ENCODE measurements around the gene CCDC188.

The CCDC188 gene

DNA sequence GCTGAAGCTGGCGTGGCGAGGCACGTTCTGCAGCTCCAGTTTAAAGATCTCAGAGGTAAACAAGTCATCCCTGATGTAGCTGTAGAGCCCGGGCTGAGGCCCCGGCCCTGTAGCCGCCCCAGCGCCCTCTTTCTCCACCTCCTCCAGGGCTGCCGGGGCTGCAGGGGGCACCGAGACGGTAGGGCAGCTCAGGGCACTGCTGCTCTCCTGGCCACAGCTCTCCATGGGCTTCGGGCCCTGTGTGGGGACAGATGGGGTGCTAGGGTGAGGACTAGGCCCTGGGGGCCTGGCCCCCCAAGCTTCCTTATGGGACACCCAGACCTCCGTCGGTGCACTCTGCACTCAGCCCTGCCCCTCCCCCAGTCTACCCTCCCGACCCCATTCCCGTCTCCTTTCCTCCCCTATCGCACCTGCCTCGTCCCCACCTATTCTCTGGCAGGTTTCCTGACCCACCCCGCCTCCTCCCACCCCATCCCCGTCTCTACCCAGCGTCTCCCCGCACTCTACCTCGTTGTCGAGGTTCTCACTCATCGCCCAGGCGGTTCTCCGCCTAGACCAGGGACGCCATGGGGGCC is 34.4 kb downstream of the CCDC188 start:
- no peak for DNase-seq

DNA sequence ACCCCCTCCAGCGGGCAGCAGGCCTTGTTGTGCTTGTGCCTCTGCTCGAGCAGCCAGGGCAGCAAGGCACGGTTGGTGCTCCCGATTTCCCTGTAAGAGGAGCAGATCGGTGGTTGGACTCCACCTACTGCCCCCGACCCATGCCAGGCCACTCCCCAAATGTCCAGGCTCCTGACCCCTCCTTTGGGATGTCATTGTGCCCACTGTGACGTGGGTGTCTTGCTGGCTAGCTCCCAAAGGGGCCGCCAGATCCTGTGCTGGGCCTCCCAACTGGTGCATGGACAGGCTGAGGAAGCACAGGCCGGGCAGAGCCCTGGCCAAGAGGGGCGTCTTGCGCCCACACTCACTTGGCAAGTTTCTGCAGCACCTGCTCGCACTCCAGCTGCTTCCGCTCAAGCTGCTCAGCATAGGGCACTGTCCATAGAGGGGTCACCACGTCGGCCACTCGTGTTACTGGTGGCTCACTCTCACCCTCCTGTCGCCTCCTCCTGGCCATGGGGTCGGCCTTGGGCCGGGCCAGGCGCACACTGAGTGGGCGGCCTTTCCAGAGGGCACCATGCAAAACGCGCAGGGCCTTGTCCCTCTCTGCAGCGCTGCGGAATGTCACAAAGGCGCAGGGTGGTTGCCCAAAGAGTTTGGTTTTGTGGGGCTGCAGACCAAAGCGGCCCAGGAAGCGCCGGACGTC is 35.0 kb downstream of the CCDC188 start, which contains the start of gene RANBP1:
Gene RANBP1 (plus strand): TSS at position 414 of the 685 bp plus-strand sequence. CDS start 81 bp downstream, at position 495.
- no peak for DNase-seq

DNA sequence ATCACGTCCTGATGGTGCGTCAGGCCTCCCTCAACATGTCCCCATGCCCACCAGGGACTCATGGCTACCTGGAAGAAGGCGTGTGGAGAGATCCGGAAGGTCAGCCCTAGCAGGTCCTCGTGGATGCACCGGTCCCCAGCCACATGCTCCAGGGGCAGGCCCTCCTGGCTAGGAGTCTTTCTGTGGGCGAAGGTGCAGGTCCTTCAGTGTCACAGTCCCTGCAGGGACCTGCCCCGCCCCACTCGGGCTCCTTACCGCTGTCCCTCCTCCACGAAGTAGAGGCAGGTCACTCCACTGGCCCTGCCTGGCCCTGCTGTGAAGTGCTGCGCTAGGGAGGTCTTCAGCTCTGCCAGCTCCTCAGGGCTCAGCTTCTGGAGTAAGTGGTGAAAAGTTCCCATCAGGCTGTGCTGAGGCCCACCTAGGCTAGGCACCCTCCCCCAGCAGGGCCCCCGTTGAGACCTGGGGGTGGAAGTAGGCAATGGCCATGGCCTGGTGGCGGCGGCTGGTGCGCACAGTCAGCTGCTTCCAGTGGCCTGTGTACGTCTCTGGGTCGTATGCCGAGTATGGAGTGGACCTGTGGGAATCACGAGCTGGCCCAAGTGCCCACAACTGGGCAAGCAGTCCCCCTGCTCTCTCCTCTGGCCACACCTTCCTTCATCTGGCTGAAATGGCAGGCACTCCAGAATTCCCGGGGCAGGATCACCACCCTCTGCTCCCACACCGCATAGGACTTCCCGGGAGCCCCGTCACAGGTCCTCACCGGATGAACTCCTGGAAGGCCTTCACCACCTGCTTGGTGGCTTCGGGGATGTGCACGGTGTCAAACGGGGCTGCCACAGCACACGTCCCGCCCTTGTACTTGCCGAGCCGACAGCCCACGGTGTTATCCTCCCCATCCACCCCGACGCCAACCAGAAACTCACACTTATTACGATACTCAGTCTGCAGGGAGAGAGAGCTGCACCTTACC is 36.1 kb downstream of the CCDC188 start:
- no peak for DNase-seq

DNA sequence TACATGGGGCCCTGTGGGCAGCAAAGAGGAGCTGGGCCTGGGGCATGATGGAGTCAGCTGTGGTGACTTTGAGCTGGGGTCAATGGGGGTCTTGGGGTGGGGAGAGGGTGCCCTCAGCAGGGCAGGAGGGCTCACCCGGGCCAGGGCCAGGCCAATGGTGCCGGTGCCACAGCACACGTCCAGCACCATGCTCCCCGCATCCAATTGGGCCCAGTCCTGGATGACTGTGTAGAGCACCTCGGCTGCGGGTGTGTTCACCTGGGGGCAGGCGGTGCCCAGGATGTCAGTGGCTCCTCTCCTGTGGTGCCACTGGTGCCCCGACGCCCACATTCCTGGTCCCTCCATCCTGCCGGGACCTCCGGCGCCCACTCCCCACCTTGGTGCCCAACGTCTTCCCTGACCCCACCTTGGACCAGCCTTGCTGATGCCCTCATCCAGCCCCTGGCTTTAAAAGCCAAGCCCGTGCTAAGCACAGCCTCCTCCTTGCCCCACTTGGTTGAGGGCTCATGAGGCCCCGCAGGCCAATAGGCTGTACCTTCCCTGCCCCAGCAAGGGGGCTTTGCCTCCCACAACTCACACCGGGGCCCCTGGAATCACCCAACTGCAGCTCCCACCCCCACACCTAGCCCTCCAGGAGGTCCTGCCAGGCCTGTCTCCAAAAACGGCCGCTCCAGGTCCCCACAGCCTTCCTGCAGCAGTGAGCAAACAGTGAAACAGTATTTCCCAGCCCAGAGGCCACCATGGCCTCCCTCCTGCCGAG is 37.1 kb downstream of the CCDC188 start:
- no peak for DNase-seq

DNA sequence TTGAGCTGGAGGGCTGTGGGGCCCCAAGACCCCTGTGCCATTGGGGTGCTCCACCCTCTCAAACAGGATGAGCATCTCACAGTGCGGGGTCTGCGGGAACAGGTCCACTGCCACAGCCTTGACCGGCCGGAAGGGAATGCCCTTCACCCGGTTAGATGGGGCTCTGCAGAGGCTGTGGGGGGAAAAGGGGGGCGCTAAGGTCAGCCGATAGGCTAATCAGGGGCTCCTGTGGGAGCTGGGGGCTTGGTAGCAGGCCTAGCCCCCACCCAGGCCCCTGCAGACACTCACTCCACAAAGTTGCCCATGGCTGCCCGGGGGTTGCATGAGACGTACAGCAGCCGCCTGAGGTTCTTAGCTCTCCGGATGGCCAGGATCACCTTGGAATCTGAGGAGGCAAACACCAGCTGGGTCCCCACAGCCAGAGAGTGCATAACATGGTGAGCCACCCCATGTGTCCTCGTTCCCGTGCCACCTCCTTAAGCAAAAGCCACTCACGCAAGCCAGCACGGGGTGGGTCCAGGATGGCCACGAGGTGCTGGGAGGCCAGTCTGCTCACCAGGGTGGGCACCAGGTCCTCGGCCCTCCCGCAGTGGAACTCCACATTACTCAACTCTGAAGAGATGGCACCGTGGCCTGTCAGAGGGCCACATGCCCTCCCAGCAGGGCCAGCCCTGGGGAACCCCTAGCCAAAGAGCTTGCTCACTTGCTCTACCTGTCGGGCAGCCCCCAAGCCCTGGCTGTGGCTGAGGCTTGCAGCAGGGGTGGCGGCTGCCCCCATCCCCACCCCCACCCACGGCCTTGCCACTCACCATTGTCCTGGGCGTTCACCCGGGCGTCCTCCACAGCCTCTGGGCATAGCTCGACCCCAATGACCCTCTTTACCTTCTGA is 38.0 kb downstream of the CCDC188 start:
- DNase-seq = no peak

DNA sequence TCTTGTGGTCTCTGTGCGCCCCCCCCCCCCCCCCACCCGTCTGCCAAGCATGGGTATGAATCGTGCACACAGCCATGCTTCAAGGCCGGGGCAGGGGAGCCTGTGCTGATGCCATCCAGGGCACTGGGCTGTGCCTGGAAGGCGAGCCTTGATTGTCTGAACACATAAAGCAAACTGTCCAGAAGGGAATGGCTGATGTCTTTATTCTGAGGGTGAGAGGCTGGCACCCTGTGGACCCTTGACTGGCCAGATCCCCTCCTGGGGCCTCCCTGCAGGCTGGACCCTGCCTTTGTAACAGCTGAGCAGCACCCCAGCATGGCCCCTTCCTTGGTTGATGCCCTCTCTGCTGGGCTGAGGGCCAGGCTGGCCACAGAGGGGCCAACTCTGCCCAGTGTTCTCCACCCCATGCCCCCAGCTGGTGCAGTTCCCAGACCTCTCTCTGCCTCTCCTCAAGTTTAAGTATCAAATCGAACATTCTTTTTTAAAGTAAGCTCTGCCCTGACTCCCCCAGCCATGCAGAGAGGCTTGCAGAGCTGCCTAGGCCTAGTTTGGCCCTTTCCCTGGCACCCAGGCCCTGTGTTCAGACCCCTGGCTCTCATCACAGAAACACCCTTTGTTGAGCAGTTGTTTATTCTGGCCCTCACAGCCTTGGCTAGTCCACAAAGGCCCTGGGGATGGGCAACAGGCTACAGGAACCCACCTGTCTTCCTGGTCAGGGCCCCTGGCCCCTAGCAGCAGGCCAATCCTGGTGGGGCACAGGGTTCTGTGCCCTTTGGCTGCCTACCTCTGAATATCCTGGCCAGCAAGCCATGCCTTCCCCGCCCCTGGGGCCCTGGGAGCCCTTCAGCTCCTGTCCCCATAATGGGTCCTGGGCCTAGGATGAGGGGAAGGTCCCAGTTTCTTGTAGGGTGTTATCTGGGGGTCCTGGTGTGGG is 38.9 kb downstream of the CCDC188 start:
- no peak for DNase-seq

DNA sequence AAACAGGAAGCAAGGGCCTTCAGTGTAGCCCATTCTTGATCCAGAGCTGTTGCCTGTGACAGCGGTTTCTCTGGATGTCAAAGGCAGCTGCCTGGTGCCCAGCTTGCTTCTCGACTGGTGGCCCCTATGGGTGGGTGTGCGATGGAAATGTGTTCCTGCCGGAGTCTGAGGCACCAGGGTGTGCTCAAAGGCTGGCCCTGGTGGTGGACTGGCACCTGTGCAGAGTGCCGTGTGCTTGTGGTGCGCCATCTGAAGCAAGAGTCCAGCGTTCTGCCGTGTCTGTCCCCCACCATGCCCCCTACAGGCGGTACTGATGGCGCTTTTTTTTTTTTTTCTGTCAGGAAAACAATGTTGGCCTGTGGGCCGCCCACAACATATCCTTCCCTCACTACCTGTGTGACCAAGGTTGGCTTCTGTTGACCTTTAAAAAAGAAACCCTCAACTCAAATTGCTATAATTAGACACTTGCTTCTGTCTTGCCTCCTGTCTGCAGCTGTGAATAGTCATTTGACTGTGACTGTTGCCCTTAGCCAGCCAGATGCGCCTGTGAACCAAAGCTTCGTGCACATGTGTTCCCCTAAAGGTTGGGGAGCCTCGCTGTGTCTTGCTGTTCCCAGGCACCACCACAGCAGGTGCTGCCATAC is 39.7 kb downstream of the CCDC188 start:
- no peak for DNase-seq

DNA sequence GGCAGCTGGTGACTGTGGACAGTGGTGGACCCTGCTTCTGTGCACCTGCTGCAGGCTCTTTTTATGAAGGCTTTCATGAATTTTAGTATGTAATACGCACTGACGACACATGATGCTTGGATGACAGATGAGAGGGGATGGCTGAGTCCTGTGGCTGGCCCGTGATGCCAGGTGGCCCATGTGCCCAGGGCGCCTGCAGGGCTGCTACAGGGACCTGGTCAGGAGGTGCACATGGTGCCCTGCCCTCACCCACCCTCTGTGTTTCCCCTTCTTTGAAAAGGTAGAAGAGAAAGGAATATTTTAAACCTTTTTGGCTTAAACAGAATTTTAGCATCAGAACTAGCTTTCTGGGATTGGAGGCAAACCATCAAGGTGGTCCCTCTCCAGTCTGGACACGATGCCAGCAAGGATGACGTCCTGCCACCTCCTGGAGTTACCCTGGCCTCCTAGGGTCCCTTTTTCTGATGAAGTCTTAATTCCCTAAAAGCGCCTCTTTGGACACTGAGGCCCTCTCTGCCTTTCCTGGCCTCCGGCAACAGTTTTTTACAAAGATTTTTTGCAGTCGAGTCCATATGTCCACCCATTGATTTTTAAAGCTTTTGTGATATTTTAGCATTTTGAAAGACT is 40.4 kb downstream of the CCDC188 start:
- no peak for DNase-seq

DNA sequence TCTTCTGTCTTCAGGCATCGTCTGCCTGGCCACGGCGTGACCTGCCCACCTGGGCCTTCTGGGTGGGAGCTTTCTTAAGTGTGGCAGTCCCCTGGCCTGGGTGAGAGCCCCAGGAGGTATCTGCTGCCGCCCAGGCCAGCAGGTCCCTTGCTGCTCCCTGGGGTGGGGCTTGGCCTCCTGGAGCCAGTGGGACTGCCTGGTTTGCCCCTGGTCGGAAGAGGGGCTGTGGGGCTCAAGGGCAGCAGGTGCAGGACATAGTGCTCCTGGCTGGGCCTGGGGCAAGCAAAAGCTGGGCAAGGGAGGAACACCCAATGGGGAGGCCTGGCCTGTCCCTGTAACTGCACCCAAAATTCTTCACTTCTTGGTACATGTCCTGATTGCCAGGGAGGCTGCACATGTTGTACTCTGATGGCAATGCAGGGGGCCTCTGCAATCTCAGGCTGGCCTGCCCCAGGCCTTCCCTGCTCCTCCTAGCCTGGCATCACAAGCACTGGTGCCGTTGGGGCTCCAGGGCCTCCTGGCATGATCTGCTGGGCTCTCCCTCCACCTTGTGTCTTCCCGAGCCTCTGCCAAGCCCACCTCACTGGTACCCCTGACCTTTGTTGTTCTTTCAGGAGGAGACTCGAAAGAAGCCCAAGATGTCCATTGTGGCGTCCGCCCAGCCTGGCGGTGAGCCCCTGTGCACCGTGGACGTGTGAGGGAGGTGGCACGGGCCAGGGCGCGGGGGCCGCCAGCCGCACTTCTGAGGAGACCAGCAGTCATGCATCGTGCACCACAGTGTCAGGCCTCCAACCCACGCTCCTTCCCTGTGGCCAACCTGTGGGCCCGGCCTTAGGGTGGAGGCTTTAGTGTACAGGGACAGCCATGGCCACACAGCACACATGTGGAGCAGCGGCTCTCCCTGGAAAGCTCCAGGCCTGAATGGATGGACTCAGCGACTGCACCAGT is 41.2 kb downstream of the CCDC188 start:
- no peak for DNase-seq

DNA sequence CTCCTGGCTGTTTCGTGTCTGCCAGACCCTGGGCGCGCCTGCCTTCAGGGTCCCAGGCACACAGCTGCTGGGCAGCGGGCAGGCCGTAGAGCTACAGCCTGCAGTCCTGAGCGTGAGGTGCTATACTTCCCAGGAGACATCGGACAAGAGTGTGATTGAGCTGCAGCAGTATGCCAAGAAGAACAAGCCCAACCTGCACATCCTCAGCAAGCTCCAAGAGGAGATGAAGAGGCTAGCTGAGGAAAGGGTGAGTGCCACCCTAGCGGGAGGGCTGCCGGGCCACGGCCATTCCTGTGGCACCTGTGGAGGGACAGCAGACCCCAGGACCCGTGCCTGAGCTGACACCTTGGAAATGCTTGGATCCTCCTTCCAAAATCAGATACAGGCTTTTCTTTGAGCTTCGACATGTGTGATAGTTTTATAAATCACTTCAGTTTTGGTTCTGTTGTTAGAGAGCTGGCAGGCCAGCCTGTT is 42.1 kb downstream of the CCDC188 start:
- DNase-seq = no peak

DNA sequence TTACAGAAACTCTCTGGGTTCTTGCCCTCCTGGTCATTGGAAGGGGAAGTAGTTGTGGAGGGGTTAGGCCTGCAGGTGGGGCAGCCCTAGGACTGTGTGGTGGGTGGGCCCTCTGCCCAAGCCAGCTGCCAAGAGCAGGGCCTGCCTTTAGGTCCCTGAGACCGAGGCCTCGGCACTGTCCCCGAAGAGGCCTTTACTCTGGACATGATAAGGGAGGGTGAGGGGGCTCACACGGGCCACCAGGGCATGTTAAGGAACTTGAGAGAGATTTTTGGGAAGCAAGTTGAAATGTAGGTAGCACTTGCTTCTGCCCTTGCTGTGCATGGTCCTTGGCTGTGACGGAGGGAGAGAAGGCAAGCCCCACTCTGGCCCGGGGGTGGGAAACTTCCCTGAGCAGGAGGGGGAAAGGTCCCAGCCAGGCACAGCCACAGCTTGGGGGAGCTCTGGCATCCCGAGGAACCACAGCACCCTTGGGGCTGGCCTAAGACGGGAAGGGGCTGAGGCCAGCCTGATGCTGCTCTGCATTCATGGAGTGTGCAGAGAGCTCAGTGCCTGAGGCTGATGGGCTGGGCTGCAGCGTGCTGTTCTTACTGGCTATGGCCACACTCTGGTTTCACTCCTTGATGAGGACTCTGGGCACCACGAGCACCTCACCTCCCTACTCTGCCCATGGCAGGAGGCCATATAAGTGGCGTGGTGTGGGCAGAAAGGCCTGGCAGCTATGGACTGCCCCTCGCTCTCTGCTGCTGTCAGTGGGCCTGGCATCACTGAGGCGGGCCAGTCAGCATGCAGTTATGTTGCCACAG is 42.7 kb downstream of the CCDC188 start:
- DNase-seq = no peak

DNA sequence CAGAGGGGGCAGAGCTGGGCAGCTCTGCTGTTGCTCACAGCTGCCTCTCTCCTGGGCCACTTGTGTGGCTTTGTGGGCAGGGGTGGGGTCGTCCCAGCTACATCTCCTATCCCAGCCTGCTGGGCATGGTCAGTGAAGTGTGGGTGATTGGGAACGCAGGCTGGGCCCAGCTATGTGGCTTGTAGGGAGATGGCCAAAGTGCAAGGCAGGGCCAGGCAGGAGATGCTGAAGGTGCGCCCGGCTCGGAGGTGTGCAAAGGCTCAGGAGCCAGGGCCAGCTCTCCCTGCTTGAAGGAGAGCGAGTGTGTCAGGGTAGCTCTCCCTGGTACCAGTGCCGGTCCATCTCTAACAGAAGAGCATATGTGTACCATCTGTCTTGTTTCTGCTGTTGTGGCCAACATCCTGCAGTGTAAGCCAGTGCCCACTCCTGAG is 43.4 kb downstream of the CCDC188 start:
- DNase-seq = no peak

DNA sequence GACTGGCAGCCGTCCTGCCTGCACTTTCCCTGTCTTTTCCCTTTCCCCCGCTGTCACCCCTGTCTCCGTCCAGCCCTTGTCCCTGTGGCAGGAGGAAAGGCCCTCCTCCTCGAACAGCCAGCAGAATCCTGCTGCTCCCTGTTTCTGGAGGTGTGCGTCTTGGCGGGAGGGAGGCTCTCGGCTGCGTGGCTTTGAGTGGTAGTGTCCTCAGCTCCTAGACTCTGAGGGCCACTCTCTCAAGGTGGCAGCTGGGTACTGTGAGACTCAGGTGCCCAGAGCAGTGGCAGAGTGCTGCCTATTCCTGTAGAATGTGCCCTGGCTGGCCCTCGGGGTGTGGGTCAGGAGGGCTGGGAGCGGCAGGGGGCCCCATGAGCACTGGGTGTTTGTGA is 44.0 kb downstream of the CCDC188 start:
- no peak for DNase-seq

DNA sequence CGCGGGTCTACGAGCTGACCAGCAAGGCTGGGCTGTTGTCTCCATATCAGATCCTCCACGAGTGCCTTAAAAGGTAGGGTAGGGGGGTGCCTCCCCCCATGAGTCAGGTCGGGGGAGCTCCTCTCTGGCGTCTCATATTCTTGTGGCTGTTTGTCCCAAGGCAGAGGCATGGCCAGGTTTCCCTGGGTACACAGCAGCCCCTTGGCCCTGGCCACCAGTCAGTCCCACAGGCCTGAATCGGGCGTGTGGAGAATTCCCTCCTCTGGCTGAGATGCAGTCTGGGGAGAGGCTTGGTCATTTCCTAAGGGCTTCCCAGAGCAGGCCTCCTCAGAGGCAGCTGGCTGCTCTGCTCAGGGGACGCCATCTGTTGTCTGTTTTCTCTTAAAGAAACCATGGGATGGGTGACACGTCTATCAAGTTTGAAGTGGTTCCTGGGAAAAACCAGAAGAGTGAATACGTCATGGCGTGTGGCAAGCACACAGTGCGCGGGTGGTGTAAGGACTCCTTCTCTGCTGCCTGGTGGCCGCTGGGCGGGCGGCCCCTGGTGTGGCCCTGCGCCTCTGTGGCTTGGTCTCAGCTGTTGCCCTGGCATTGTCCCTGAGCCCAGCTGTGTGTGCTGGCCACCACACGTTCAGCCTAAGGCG is 44.5 kb downstream of the CCDC188 start:
- DNase-seq = no peak

DNA sequence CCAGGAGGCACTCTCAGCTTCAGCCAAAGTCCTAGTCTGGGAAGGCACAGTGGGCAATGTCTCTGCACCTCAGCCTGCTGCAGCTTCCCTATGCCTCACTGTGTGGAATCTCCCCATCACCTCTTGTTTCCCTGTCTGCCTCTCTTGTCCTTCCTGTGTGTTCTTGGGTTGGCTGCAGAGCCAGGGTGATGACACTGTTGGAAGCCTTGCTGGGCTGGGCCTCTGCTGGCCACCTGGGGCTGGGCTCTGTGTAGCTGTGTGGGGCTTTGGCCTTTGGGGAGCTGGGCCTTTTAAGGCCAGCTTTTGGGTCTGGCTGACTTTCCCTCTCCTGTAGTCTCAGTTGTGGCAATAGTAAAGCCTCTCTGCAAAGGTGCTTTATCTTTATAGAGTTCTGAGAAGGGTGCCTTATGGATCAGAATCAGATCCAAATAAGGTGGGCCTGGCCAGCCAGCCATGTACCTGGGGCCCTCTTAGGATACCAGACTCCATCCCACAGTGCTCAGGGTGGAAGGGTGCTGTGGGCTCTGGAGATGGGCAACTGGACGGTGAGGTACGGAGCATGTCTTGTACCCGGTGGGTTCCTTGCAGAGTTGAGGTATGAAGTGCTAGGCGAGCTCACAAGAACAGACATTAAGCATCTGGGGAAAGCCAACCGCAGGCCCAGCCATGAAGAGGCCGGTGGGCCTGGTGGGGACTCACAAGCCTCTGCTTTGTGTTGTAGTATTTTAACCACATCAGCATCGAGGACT is 45.2 kb downstream of the CCDC188 start:
- no peak for DNase-seq

DNA sequence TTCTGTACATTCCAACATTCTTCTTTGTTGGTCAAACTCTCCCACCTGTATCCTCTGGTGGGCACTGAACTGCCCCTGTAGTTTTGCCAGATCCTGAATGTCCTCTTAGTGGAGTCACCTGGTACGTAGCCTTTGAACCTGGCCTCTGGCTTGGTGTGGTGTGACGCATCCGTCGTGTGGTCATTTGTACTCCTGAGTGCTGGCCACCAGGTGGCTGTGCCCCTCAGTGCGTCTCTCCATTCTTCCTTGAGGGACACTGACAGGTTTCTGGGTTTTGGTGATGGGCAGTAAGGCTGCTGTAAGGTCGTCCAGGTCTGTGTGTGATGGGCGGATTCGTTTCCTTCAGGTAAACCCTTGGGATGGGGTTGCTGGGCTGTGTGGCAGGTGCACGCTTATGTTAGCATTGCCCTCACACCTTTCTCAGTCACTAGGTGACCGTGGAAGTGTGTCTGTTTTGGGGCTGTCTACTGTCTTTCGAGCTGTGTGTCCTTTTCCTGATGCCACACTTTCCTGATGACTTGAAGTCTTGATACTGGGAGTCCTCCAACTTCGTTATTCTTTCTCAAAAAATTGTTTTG is 48.6 kb downstream of the CCDC188 start:
- no peak for DNase-seq
